Stimulated activated naive CD4-positive, alpha-beta T cell (primary cell): Measurements from ENCODE around the gene CDH24.

Source experiments
- DNase-seq, 6 experiments: peaks; one replicate each; lab custom pipeline; 2025; lab: John Stamatoyannopoulos, UW

Gene CDH24

GRCh38 chr14:23045419-23046357, 11.6 kb downstream of the CDH24 start:
- no peak for DNase-seq

- DNase-seq = no peak
These were observed 12.5 kb downstream of the CDH24 start for GRCh38 chr14:23044840-23045239.

GRCh38 chr14:23043754-23044153, 13.6 kb downstream of the CDH24 start:
- no peak for DNase-seq

GRCh38 chr14:23043145-23043544, 14.2 kb downstream of the CDH24 start:
- DNase-seq = no peak

GRCh38 chr14:23042162-23042965, 15.0 kb downstream of the CDH24 start, which contains the start of gene PSMB11:
PSMB11 (plus strand) TSS chr14:23042212; CDS start chr14:23042226, 14 bp downstream.
- no peak for DNase-seq

- no peak for DNase-seq
These were observed 15.6 kb downstream of the CDH24 start for GRCh38 chr14:23041729-23042128.

- no peak for DNase-seq
These were observed 17.2 kb downstream of the CDH24 start for GRCh38 chr14:23040100-23040499.

GRCh38 chr14:23035303-23036144, 21.8 kb downstream of the CDH24 start:
- no peak for DNase-seq

- no peak for DNase-seq
These were observed 22.6 kb downstream of the CDH24 start, which contains the start of gene PSMB5 for GRCh38 chr14:23034498-23035302. PSMB5 (minus strand) TSS chr14:23034900; CDS start chr14:23034881, 19 bp downstream.

GRCh38 chr14:23033801-23034497, 23.4 kb downstream of the CDH24 start:
- no peak for DNase-seq

GRCh38 chr14:23033251-23033727, 24.0 kb downstream of the CDH24 start:
- no peak for DNase-seq

GRCh38 chr14:23030936-23031335, 26.4 kb downstream of the CDH24 start:
- DNase-seq = no peak

GRCh38 chr14:23028799-23029198, 28.5 kb downstream of the CDH24 start:
- DNase-seq = peak in 4 of 6 experiments; percentile 16 to 64 (median 60)

GRCh38 chr14:23025151-23025814, 32.0 kb downstream of the CDH24 start:
- peak in 1 of 6 experiments; percentile 10 for DNase-seq

- DNase-seq = no peak
These were observed 32.7 kb downstream of the CDH24 start for GRCh38 chr14:23024612-23025075.

GRCh38 chr14:23023795-23024152, 33.5 kb downstream of the CDH24 start:
- DNase-seq = no peak

- DNase-seq = peak in 3 of 6 experiments; percentile 12 to 19 (median 14)
These were observed 34.1 kb downstream of the CDH24 start for GRCh38 chr14:23023022-23023794.

GRCh38 chr14:23021889-23022442, 35.4 kb downstream of the CDH24 start:
- no peak for DNase-seq
